Activated CD4-positive, alpha-beta T cell treated with anti-CD3 and anti-CD28 coated beads, Interleukin-2, Interleukin-4, amounts not matched to agents 100 ng/mL and 50 ng/mL, durations not matched to agents 16 hours and 8 hours (primary cell): Measurements from ENCODE around the gene PNMA8B.
A peak's percentile ranks its signal among the peaks of the same experiment; 100 is the strongest.

Experiments
- DNase-seq: peaks from one replicate; pipeline ENCODE4 v3.0.0-alpha.2; 2020; ENCODE audit warnings: low spot score

The PNMA8B gene

GRCh38 chr19:46487178-46487801 lies 8.4 kb downstream of the PNMA8B start:
- no peak for DNase-seq

- no peak for DNase-seq
These were observed 9.3 kb downstream of the PNMA8B start for GRCh38 chr19:46486358-46486757.

- no peak for DNase-seq
These were observed 11.0 kb downstream of the PNMA8B start for GRCh38 chr19:46484656-46485055.

GRCh38 chr19:46482631-46483030 lies 13.0 kb downstream of the PNMA8B start:
- no peak for DNase-seq

GRCh38 chr19:46481947-46482346 lies 13.7 kb downstream of the PNMA8B start:
- DNase-seq: no peak

- no peak for DNase-seq
These were observed 14.3 kb downstream of the PNMA8B start for GRCh38 chr19:46481223-46481848.

- no peak for DNase-seq
These were observed 15.3 kb downstream of the PNMA8B start for GRCh38 chr19:46480415-46480814.

GRCh38 chr19:46478356-46478986 lies 17.2 kb downstream of the PNMA8B start:
- DNase-seq: peak; percentile 12

GRCh38 chr19:46475986-46476385 lies 19.7 kb downstream of the PNMA8B start:
- no peak for DNase-seq

GRCh38 chr19:46474211-46474610 lies 21.5 kb downstream of the PNMA8B start:
- no peak for DNase-seq

GRCh38 chr19:46472592-46472991 lies 23.1 kb downstream of the PNMA8B start:
- no peak for DNase-seq

- DNase-seq: no peak
These were observed 23.7 kb downstream of the PNMA8B start for GRCh38 chr19:46471811-46472543.

GRCh38 chr19:46471116-46471733 lies 24.4 kb downstream of the PNMA8B start, which contains the start of gene PNMA8A:
TSS of gene PNMA8A (minus strand) at chr19:46471563. CDS start at chr19:46471035, 528 bp downstream.
- no peak for DNase-seq

GRCh38 chr19:46470376-46470775 lies 25.3 kb downstream of the PNMA8B start:
- DNase-seq: no peak

GRCh38 chr19:46469541-46470185 lies 26.0 kb downstream of the PNMA8B start:
- DNase-seq: no peak

GRCh38 chr19:46466536-46467196 lies 29.0 kb downstream of the PNMA8B start:
- DNase-seq: peak; percentile 53

GRCh38 chr19:46463516-46463915 lies 32.2 kb downstream of the PNMA8B start:
- DNase-seq: no peak

GRCh38 chr19:46461537-46461936 lies 34.1 kb downstream of the PNMA8B start:
- DNase-seq: no peak

GRCh38 chr19:46460981-46461380 lies 34.7 kb downstream of the PNMA8B start:
- DNase-seq: no peak

- DNase-seq: no peak
These were observed 35.6 kb downstream of the PNMA8B start for GRCh38 chr19:46460055-46460454.

- no peak for DNase-seq
These were observed 38.7 kb downstream of the PNMA8B start for GRCh38 chr19:46456930-46457329.
